GM18951 (cell line): ENCODE measurements around the gene SNX10.
"Not testable (repeated sequence)": the region's sequence is repeated elsewhere in the genome, so short reads cannot be mapped to it uniquely, and the experiment has no call there.

ENCODE experiments used
- POLR2A ChIP-seq: IDR thresholded peaks from 4 replicates; pipeline ENCODE4 v1.6.1; 2011; ENCODE audit warnings: mild to moderate bottlenecking; ENCODE audit not compliant: insufficient read length, insufficient read depth; ENCODE audit errors: extremely low read depth
- in situ Hi-C: fragments of 300-500 bp; cut with MboI; formaldehyde crosslinking; loops from one replicate; pipeline ENCODE4 v1.12.0; 2022; ENCODE audit warnings: low sequenced_read_pairs, mixed read lengths, inconsistent platforms; ENCODE audit not compliant: unreplicated experiment

SNX10 gene

GRCh38 chr7:26291699-26292538 is at the start of gene SNX10:
Gene SNX10, plus strand, starts transcription at chr7:26291862. Its CDS starts 54,581 bp downstream, at chr7:26346443.
- in situ Hi-C loops: no loop called here
- TF ChIP-seq POLR2A: peak; percentile 66

- in situ Hi-C loops: no loop called here
- TF ChIP-seq POLR2A: no peak
Measured at GRCh38 chr7:26245150-26245549, 46.5 kb upstream of the SNX10 start.

GRCh38 chr7:26250239-26250638 is 41.4 kb upstream of the SNX10 start:
- in situ Hi-C loops: no loop called here
- no peak for TF ChIP-seq POLR2A

GRCh38 chr7:26261866-26262265 is 29.8 kb upstream of the SNX10 start:
- in situ Hi-C loops: not testable (repeated sequence)

- in situ Hi-C loops: no loop called here
- TF ChIP-seq POLR2A: no peak
Measured at GRCh38 chr7:26265065-26265464, 26.6 kb upstream of the SNX10 start.

- in situ Hi-C loops: no loop called here
- no peak for TF ChIP-seq POLR2A
Measured at GRCh38 chr7:26265499-26266075, 26.1 kb upstream of the SNX10 start.

- in situ Hi-C loops: no loop called here
- no peak for TF ChIP-seq POLR2A
Measured at GRCh38 chr7:26267601-26268166, 24.0 kb upstream of the SNX10 start.

GRCh38 chr7:26275213-26275612 is 16.4 kb upstream of the SNX10 start:
- TF ChIP-seq POLR2A: no peak
- in situ Hi-C loops: no loop called here

- in situ Hi-C loops: no loop called here
- TF ChIP-seq POLR2A: no peak
Measured at GRCh38 chr7:26278770-26279169, 12.9 kb upstream of the SNX10 start.

- TF ChIP-seq POLR2A: no peak
- in situ Hi-C loops: no loop called here
Measured at GRCh38 chr7:26279405-26279804, 12.3 kb upstream of the SNX10 start.

GRCh38 chr7:26280097-26280496 is 11.6 kb upstream of the SNX10 start:
- in situ Hi-C loops: no loop called here

GRCh38 chr7:26280723-26281122 is 10.9 kb upstream of the SNX10 start:
- no peak for TF ChIP-seq POLR2A
- in situ Hi-C loops: no loop called here

More at GRCh38 chr7:26280097-26280496, 11.6 kb upstream of the SNX10 start:
- no peak for TF ChIP-seq POLR2A

- TF ChIP-seq POLR2A: no peak
- in situ Hi-C loops: no loop called here
Measured at GRCh38 chr7:26284477-26284876, 7.2 kb upstream of the SNX10 start.

GRCh38 chr7:26284995-26285632 is 6.5 kb upstream of the SNX10 start:
- in situ Hi-C loops: no loop called here

GRCh38 chr7:26286157-26286556 is 5.5 kb upstream of the SNX10 start:
- in situ Hi-C loops: no loop called here
- no peak for TF ChIP-seq POLR2A

More at GRCh38 chr7:26284995-26285632, 6.5 kb upstream of the SNX10 start:
- no peak for TF ChIP-seq POLR2A

GRCh38 chr7:26288126-26288525 is 3.5 kb upstream of the SNX10 start:
- in situ Hi-C loops: not testable (repeated sequence)
